Measurements from ENCODE around the gene EVA1C.

GRCh38 chr21:32554832-32555638 lies 142.5 kb downstream of the EVA1C start:
- no peak for TF ChIP-seq CTCF (IDR thresholded peaks at IDR 0.05; ENCODE audit: extremely low read depth in 1 of 2, insufficient read depth in 1 of 2, low read depth in 1 of 2, low read length in 2 of 2)
- no peak for TF ChIP-seq POLR2AphosphoS5 (IDR thresholded peaks at IDR 0.05; ENCODE audit: insufficient read depth, low read depth, low read length)
- no peak for TF ChIP-seq MYC (IDR thresholded peaks at IDR 0.05; ENCODE audit: low read depth, low read length)
- no peak for TF ChIP-seq EZH2 (IDR thresholded peaks at IDR 0.05; ENCODE audit: borderline replicate concordance, low read depth, low read length, severe bottlenecking)
- no peak for TF ChIP-seq JUN (IDR thresholded peaks at IDR 0.05; ENCODE audit: borderline replicate concordance, insufficient read depth, insufficient read length, low read depth)
- no peak for TF ChIP-seq FOS (IDR thresholded peaks at IDR 0.05; ENCODE audit: borderline replicate concordance, insufficient read depth, low read length)
- TF ChIP-seq POLR2A (IDR thresholded peaks at IDR 0.05; ENCODE audit: low read depth, low read length) = no peak

Measured in endothelial cell of umbilical vein (primary cell).